ENCODE measurements around the gene DVL1.

The DVL1 gene

GRCh38 chr1:1315435-1315954, 33.7 kb downstream of the DVL1 start:
- Histone ChIP-seq H3K27me3 (ENCODE audit: insufficient read depth, insufficient read length) (no peaks in the 10 kb centered on the region), H3K4me3 (ENCODE audit: insufficient read length, low read depth) (no peak overlapping the region), H3K9me3 (ENCODE audit: insufficient read depth, low read length) (no peaks in the 10 kb centered on the region), H3K9ac (ENCODE audit: insufficient read length, low read depth) (peak overlapping the region; percentile 70), H3K36me3 (ENCODE audit: insufficient read depth, insufficient read length, low read length) (peaks cover 80% of the 10 kb centered on the region), H3K4me1 (ENCODE audit: insufficient read depth, insufficient read length) (peaks cover 10% of the 10 kb centered on the region)
- no peak for TF ChIP-seq SUZ12 (IDR thresholded peaks at IDR 0.05; ENCODE audit: extremely low read depth, insufficient read depth, insufficient read length)
- TF ChIP-seq ZNF274 (IDR thresholded peaks at IDR 0.05; ENCODE audit: low read depth, low read length) = no peak
- TF ChIP-seq YY1 (IDR thresholded peaks at IDR 0.05; ENCODE audit: insufficient read depth, insufficient read length) = no peak
- DNase-seq (ENCODE audit: low read depth, low spot score) = no peak

GRCh38 chr1:1314678-1315335, 34.4 kb downstream of the DVL1 start:
- Histone ChIP-seq H3K4me3 (ENCODE audit: insufficient read length, low read depth) (no peak overlapping the region), H3K27me3 (ENCODE audit: insufficient read depth, insufficient read length) (no peaks in the 10 kb centered on the region), H3K9ac (ENCODE audit: insufficient read length, low read depth) (peak overlapping the region; percentile 70), H3K4me1 (ENCODE audit: insufficient read depth, insufficient read length) (peaks cover 12% of the 10 kb centered on the region), H3K36me3 (ENCODE audit: insufficient read depth, insufficient read length, low read length) (peaks cover 80% of the 10 kb centered on the region), H3K9me3 (ENCODE audit: insufficient read depth, low read length) (no peaks in the 10 kb centered on the region)
- no peak for DNase-seq (ENCODE audit: low read depth, low spot score)
- no peak for TF ChIP-seq SUZ12 (IDR thresholded peaks at IDR 0.05; ENCODE audit: extremely low read depth, insufficient read depth, insufficient read length)
- TF ChIP-seq ZNF274 (IDR thresholded peaks at IDR 0.05; ENCODE audit: low read depth, low read length) = no peak
- no peak for TF ChIP-seq YY1 (IDR thresholded peaks at IDR 0.05; ENCODE audit: insufficient read depth, insufficient read length)

GRCh38 chr1:1314237-1314586, 35.0 kb downstream of the DVL1 start:
- TF ChIP-seq ZNF274 (IDR thresholded peaks at IDR 0.05; ENCODE audit: low read depth, low read length) (no peak), SUZ12 (IDR thresholded peaks at IDR 0.05; ENCODE audit: extremely low read depth, insufficient read depth, insufficient read length) (no peak), YY1 (IDR thresholded peaks at IDR 0.05; ENCODE audit: insufficient read depth, insufficient read length) (no peak)
- Histone ChIP-seq H3K9me3 (ENCODE audit: insufficient read depth, low read length) (no peaks in the 10 kb centered on the region), H3K27me3 (ENCODE audit: insufficient read depth, insufficient read length) (no peaks in the 10 kb centered on the region), H3K4me1 (ENCODE audit: insufficient read depth, insufficient read length) (peaks cover 12% of the 10 kb centered on the region), H3K36me3 (ENCODE audit: insufficient read depth, insufficient read length, low read length) (peaks cover 79% of the 10 kb centered on the region), H3K4me3 (ENCODE audit: insufficient read length, low read depth) (no peak overlapping the region), H3K9ac (ENCODE audit: insufficient read length, low read depth) (no peak overlapping the region)
- DNase-seq (ENCODE audit: low read depth, low spot score) = no peak

GRCh38 chr1:1313500-1314236, 35.5 kb downstream of the DVL1 start:
- DNase-seq (ENCODE audit: low read depth, low spot score) = no peak
- no peak overlapping the region for H3K9ac ChIP-seq (ENCODE audit: insufficient read length, low read depth)
- H3K4me1 ChIP-seq (ENCODE audit: insufficient read depth, insufficient read length) = peaks cover 12% of the 10 kb centered on the region
- peaks cover 75% of the 10 kb centered on the region for H3K36me3 ChIP-seq (ENCODE audit: insufficient read depth, insufficient read length, low read length)
- no peaks in the 10 kb centered on the region for H3K9me3 ChIP-seq (ENCODE audit: insufficient read depth, low read length)
- no peak overlapping the region for H3K4me3 ChIP-seq (ENCODE audit: insufficient read length, low read depth)
- no peak for TF ChIP-seq ZNF274 (IDR thresholded peaks at IDR 0.05; ENCODE audit: low read depth, low read length)
- no peak for TF ChIP-seq SUZ12 (IDR thresholded peaks at IDR 0.05; ENCODE audit: extremely low read depth, insufficient read depth, insufficient read length)
- TF ChIP-seq YY1 (IDR thresholded peaks at IDR 0.05; ENCODE audit: insufficient read depth, insufficient read length) = no peak
- H3K27me3 ChIP-seq (ENCODE audit: insufficient read depth, insufficient read length) = no peaks in the 10 kb centered on the region

GRCh38 chr1:1312450-1313314, 36.5 kb downstream of the DVL1 start:
- H3K9ac ChIP-seq (ENCODE audit: insufficient read length, low read depth) = peak overlapping the region; percentile 21
- TF ChIP-seq SUZ12 (IDR thresholded peaks at IDR 0.05; ENCODE audit: extremely low read depth, insufficient read depth, insufficient read length) = no peak
- no peak for TF ChIP-seq YY1 (IDR thresholded peaks at IDR 0.05; ENCODE audit: insufficient read depth, insufficient read length)
- TF ChIP-seq ZNF274 (IDR thresholded peaks at IDR 0.05; ENCODE audit: low read depth, low read length) = no peak
- no peaks in the 10 kb centered on the region for H3K9me3 ChIP-seq (ENCODE audit: insufficient read depth, low read length)
- no peak overlapping the region for H3K4me3 ChIP-seq (ENCODE audit: insufficient read length, low read depth)
- no peaks in the 10 kb centered on the region for H3K27me3 ChIP-seq (ENCODE audit: insufficient read depth, insufficient read length)
- H3K36me3 ChIP-seq (ENCODE audit: insufficient read depth, insufficient read length, low read length) = peaks cover 71% of the 10 kb centered on the region
- DNase-seq (ENCODE audit: low read depth, low spot score) = no peak
- peaks cover 12% of the 10 kb centered on the region for H3K4me1 ChIP-seq (ENCODE audit: insufficient read depth, insufficient read length)

- H3K9me3 ChIP-seq (ENCODE audit: insufficient read depth, low read length) = no peaks in the 10 kb centered on the region
- H3K27me3 ChIP-seq (ENCODE audit: insufficient read depth, insufficient read length) = no peaks in the 10 kb centered on the region
- H3K4me1 ChIP-seq (ENCODE audit: insufficient read depth, insufficient read length) = peaks cover 14% of the 10 kb centered on the region
- H3K9ac ChIP-seq (ENCODE audit: insufficient read length, low read depth) = no peak overlapping the region
- TF ChIP-seq SUZ12 (IDR thresholded peaks at IDR 0.05; ENCODE audit: extremely low read depth, insufficient read depth, insufficient read length) = no peak
- TF ChIP-seq ZNF274 (IDR thresholded peaks at IDR 0.05; ENCODE audit: low read depth, low read length) = no peak
- TF ChIP-seq YY1 (IDR thresholded peaks at IDR 0.05; ENCODE audit: insufficient read depth, insufficient read length) = no peak
- DNase-seq (ENCODE audit: low read depth, low spot score) = no peak
- no peak overlapping the region for H3K4me3 ChIP-seq (ENCODE audit: insufficient read length, low read depth)
- peaks cover 70% of the 10 kb centered on the region for H3K36me3 ChIP-seq (ENCODE audit: insufficient read depth, insufficient read length, low read length)
These were observed 37.8 kb downstream of the DVL1 start for GRCh38 chr1:1311107-1312104.

All from NT2/D1 (cell line).